ENCODE results near the gene MAML3.
A peak's percentile ranks its signal among the peaks of the same experiment; 100 is the strongest.

MAML3 gene

GRCh38 chr4:140099983-140100382 lies 54.0 kb downstream of the MAML3 start:
- no peak for DNase-seq (ENCODE audit: low read depth in 2 of 2)

GRCh38 chr4:140098455-140099160 lies 55.4 kb downstream of the MAML3 start:
- no peak for DNase-seq (ENCODE audit: low read depth in 2 of 2)

GRCh38 chr4:140097572-140097971 lies 56.4 kb downstream of the MAML3 start:
- no peak for DNase-seq (ENCODE audit: low read depth in 2 of 2)

- no peak for DNase-seq (ENCODE audit: low read depth in 2 of 2)
Measured at GRCh38 chr4:140096921-140097320, 57.1 kb downstream of the MAML3 start.

DNA sequence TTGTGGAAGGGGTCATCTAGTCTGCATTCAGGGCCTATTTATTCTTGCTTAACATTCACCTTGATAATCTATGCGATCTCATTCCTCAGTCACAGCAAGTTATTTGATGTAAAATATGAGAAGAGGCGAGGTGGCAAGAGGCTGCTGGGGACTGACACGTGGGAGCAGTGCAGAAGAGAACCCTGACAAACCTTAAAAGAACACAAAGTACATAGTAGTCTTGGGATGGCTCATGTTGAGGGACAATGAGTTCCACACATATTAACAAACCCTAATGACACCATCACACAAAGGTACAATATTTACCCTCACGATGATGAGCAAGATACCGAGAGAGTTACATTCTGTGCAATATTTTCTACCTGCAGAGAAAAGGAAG lies 57.5 kb downstream of the MAML3 start:
- DNase-seq (ENCODE audit: low read depth in 2 of 2) = no peak

DNA sequence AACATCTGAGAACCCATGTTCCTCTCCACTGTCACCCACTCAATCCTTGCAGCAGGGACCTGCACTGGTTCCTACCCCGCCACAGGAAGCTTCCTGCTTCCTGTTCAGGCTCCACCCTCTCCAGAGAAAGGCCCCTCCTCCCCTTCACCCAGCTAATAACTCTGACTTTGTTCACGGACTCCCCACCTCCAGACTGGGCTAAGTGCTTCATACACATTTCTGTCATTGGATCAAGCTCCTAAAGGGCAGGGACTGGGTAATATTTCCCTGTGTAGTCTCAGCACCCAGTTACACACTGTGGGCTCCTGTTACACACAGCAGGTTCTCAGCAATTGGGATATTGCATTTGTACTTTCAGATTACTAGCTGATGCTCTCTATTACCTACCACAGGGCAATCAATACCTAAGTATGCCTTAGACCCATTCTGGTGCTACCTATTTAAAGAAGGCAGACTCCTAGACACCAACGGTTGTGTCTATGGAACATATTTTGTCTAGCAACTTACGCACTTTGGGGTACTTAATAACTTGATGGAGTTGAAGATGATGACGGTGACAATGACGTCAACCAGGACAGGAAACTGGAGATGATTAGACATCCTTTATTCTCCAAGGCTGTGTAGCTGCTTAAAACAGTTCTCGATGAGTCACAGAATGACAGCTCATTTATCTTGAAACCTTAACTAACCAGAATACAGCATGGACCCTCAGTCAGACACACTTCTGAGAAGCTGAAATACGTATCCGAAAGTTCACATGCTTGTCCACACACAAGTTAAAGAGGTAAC lies 58.1 kb downstream of the MAML3 start:
- peak; percentile 83 to 84 for DNase-seq (ENCODE audit: low read depth in 2 of 2)

GRCh38 chr4:140094438-140095420 lies 59.3 kb downstream of the MAML3 start:
- no peak for DNase-seq (ENCODE audit: low read depth in 2 of 2)

- DNase-seq (ENCODE audit: low read depth in 2 of 2) = no peak
Measured at GRCh38 chr4:140092094-140092851, 61.7 kb downstream of the MAML3 start.

DNA sequence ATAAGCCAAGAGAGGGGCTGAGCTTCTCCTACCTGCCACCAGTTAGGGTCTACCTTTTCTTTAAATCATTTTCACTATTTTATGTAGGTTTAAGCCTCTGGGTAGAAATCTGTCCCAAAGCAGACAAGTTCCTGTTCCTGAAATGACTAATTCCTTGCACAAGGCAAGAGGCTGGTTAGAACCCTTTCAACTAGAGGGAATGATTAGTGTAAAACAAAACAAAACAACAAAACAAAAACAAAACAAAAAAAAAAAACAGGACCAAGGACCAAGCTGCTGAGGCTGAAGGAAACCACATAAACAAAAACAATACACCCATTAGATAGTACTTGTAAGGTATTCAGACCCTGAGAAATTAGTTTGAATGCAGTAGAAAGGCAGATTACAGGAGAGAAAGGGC lies 62.7 kb downstream of the MAML3 start:
- no peak for DNase-seq (ENCODE audit: low read depth in 2 of 2)

GRCh38 chr4:140090215-140090731 lies 63.7 kb downstream of the MAML3 start:
- no peak for DNase-seq (ENCODE audit: low read depth in 2 of 2)

DNA sequence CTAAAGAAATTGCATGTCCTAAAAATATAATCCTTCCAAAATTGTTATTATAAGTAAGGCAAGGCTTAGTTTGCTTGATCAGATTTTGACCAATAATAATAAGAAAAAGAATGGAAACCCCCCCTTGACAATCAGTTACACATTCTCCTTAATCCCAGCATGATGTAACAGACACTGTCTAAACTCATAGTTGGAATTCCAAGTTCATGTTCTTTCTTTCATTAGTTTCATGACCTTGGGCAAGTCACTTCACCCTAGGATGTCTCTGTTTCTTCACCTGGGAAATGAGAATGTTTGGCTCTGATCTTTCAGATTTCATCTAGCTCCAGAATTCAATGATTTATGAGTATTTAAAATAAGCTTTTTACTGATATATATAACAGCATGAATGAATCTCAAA lies 64.8 kb downstream of the MAML3 start:
- DNase-seq (ENCODE audit: low read depth in 2 of 2) = no peak

GRCh38 chr4:140088323-140088967 lies 65.5 kb downstream of the MAML3 start:
- no peak for DNase-seq (ENCODE audit: low read depth in 2 of 2)

DNA sequence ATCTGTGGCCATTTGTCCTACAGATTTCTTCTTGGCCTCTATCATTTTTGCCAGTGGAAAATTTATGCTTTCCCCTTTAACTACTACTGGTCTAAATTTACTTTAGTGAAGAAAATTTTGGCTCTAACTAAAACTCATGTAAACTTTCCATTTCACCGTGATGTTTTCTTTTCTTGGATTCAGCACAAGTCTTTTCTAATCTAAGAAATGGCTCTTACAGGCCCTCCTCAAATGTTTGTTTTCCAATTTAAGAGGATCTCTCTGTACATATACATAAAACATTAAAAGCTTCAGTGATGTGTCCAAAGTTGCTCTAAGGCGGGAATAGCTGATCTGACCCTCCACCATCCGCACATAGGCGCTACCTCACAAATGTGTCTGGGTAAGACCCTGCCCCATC lies 68.1 kb downstream of the MAML3 start:
- no peak for DNase-seq (ENCODE audit: low read depth in 2 of 2)

DNA sequence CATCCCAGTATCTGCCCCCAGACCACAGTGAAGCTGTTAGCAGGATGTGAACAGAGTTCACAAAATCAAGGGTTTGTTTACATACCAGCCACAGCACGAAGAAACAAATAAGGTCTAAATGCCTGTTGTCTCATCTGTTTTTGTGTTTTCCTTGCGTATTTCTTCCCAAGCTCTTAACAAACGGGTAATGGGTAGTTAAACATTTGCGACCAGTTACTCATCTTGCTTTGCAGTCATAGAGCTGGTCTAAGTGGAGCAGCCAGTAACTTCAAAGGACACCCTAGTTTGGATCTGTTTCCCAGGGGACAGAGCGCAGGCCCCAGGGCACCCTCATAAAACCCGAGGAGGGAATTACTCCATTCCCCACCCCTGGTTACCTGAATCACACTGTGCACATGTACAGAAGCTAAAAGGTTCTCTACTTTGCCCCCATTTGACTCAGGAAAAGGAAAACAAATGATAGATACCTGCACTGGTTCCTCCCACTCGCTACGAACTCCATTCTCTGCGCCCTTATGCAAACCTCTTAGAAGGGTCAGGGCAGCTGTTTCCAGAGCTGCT lies 68.8 kb downstream of the MAML3 start:
- DNase-seq (ENCODE audit: low read depth in 2 of 2) = no peak

GRCh38 chr4:140084385-140084784 lies 69.6 kb downstream of the MAML3 start:
- no peak for DNase-seq (ENCODE audit: low read depth in 2 of 2)

DNA sequence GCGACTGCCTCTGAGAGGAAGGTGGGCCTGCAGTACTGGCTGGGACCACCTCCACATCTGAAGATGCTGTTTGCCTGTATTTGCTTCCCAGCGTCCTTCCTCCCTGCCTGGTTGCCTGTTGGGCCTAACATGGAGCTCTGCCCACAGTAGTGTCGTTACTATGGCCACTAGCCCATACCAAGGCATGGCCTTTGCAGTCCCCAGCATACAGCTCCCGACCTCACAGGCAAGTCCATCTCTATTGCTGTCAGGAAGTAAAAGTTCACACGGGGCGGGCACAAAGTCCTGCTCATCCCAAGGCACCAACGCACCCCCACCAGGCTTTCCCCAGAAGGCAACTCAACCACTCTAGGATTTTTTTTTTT lies 71.6 kb downstream of the MAML3 start:
- no peak for DNase-seq (ENCODE audit: low read depth in 2 of 2)

DNA sequence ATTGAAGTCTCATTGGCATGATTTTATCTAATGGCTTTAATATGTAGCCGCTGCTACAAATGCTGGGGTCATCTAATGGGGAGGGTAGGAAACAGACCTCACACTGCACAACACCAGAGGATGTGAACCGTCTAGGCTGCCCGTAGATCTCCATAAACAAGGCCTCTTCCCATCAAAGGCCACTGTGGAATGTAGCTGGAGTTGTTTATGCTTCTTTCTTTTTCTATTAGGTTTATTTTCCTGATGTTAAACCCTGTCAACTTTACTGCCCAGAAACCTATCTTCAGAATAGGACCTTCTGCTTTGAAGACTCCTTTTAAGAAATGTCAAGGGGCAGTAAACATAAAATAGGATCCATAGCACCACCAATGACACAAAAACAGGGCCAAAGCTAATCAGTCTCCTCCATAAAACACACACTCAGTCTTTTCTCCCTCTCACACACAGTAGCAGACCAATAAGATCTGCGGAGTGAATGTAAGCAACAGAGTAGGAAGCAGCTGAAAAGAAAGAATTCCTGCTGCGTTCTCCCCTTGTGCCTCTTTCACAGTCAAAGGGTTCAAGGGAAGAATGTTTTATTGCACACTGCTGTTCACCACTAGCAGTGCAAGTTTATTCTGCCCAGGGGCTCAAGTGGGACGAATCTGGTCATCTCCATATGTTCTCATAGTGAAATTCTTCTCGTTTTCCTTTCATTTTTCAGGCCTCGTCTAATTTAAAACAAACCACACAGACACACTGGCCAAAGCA lies 72.2 kb downstream of the MAML3 start:
- DNase-seq (ENCODE audit: low read depth in 2 of 2) = no peak

- no peak for DNase-seq (ENCODE audit: low read depth in 2 of 2)
Measured at GRCh38 chr4:140080883-140081282, 73.1 kb downstream of the MAML3 start.

GRCh38 chr4:140078366-140078765 lies 75.6 kb downstream of the MAML3 start:
- DNase-seq (ENCODE audit: low read depth in 2 of 2) = no peak

GRCh38 chr4:140076307-140076706 lies 77.7 kb downstream of the MAML3 start:
- DNase-seq (ENCODE audit: low read depth in 2 of 2) = no peak

All from fibroblast of skin of left biceps (primary cell).